GM10266 (cell line): ENCODE data around the gene UGT1A8.

Experiments used
- DNase-seq: peaks from one replicate; pipeline ENCODE4 v3.0.0; 2012; ENCODE audit errors: extremely low spot score
- TF ChIP-seq, protein P1 (sequence below): IDR thresholded peaks from 2 replicates; pipeline ENCODE4 v1.5.1; 2012; ENCODE audit warnings: mild to moderate bottlenecking, low read depth; ENCODE audit not compliant: control insufficient read depth, insufficient read depth; ENCODE audit errors: missing control alignments

Gene UGT1A8

DNA sequence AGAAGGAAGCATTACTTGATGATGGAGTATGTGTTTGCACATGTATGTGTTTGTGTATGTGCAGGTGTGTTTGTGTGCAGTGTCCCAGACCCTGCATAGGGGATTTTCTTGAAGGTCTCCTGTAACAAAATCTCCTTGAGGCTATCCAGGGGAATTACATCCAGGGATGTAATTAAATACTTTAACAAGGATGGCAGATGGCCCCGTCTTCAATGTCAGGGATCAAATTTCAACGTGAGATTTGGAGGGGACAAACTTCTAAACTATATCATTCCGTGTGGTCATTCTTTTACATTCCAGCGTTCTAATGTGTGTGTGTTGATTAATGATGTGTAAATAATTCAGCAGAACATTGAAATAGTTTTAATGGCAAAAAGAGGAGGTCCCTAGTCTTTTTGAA, 57.6 kb downstream of the UGT1A8 start:
- TF ChIP-seq, protein P1, sequence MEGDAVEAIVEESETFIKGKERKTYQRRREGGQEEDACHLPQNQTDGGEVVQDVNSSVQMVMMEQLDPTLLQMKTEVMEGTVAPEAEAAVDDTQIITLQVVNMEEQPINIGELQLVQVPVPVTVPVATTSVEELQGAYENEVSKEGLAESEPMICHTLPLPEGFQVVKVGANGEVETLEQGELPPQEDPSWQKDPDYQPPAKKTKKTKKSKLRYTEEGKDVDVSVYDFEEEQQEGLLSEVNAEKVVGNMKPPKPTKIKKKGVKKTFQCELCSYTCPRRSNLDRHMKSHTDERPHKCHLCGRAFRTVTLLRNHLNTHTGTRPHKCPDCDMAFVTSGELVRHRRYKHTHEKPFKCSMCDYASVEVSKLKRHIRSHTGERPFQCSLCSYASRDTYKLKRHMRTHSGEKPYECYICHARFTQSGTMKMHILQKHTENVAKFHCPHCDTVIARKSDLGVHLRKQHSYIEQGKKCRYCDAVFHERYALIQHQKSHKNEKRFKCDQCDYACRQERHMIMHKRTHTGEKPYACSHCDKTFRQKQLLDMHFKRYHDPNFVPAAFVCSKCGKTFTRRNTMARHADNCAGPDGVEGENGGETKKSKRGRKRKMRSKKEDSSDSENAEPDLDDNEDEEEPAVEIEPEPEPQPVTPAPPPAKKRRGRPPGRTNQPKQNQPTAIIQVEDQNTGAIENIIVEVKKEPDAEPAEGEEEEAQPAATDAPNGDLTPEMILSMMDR = no peak
- no peak for DNase-seq

DNA sequence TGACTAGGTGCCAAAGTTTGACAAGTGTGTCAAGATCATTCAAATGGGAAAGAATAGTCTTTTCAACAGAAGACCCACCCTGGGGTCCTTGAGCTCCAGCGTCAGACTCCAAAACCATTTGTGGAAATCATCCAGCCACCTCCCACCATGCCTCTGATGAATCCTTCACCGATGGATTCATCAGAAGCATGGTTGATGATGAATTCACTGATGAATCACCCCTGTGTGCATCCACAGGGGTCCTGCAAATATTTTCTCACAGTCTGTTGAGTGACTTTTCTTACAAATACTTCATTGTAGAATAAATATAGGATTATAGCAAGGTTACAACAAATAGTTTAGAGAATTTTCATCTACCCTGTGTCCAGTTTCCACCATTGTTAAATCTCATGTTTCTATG, 58.6 kb downstream of the UGT1A8 start:
- DNase-seq = no peak
- TF ChIP-seq, protein P1 = no peak

DNA sequence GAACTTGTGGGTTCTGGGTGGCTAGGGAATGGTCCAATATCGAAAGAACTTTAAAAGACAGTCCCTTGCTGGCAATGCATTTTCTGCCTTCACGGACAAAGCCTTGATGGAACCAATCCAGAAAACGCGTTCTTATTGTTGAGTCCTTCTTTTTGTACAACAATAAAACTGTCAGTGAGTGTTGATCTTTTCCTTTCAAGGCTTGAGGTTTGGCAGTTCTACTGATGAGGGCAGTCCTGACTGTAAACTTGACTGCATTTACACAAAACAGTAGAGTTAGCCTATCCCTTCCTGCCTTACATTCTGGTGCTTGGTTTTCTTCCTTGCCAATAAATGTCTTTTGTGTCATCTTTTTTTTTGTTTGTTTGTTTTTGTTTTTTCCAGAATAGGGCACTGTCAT, 61.8 kb downstream of the UGT1A8 start:
- TF ChIP-seq, protein P1 = no peak
- DNase-seq = no peak

DNA sequence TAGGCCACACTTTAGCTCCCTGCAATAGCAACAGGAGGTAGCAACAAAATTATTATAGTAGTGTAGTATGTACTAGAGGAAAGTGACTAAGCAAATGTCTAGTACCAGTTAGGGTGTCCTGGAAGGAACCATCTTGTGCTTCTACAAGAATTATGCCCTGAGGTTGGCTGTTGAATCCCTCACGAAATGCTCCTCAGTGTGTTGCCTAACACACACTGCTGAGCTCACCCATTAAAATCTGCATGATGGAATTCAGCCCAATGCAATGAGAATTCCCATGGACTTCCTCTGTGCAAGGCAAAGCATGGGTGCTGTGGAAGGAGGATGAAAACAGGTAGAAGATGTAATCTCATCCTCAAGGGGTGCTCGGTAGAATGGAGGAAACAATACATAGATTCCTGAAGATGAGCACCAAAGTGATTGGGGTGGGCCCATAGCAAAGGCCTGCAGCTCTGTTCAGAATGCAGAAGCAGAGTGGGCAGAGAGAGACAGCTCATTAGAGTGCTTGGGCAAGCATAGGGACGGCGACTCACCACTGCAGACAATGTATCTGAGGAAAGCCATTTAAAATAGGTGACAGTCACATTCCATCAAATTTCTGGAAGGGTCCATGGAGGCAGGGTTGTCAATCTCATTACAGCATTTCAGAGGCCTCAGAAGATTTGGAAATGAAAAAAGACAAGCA, 63.1 kb downstream of the UGT1A8 start:
- TF ChIP-seq, protein P1 = no peak
- DNase-seq = no peak

DNA sequence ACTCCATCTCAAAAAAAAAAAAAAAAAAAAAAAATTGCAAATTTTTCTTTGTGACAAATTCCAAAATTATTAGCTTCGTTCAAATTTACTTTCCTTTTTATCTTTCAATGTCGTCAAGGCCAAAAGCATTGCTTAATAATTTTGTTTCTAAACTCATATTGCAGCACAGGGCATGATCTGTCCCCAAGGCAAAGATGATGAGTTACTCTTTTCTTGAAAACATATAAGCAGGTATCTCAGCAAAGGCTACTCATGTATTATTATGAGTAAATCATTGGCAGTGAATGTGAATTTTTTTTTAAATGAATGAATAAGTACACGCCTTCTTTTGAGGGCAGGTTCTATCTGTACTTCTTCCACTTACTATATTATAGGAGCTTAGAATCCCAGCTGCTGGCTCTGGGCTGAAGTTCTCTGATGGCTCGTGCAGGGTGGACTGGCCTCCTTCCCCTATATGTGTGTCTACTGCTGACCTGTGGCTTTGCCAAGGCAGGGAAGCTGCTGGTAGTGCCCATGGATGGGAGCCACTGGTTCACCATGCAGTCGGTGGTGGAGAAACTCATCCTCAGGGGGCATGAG, 64.2 kb downstream of the UGT1A8 start, which contains the start of gene UGT1A7:
Gene UGT1A7, plus strand, starts transcription at position 381 of the 579 bp plus-strand sequence. Its CDS starts 37 bp downstream, at position 418.
- no peak for DNase-seq
- TF ChIP-seq, protein P1 = no peak

DNA sequence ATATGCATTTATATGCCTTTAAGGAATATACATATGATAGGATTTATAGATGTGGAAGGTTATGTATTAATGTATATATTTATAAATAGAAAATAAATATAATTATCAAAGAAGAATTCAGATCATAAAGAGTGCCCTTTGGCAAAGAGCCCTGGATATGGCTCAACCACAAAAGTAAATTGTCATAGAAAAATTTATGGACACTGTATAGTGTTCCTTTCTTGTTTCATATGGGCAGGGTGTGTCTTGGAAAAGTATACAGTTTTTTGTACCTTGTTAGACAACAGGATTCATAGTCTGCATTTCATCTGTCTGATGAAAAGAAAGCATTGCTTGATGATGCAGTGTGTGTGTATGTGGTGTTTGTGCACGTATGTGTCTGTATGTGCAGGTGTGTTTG, 67.2 kb downstream of the UGT1A8 start:
- TF ChIP-seq, protein P1 = no peak
- no peak for DNase-seq

DNA sequence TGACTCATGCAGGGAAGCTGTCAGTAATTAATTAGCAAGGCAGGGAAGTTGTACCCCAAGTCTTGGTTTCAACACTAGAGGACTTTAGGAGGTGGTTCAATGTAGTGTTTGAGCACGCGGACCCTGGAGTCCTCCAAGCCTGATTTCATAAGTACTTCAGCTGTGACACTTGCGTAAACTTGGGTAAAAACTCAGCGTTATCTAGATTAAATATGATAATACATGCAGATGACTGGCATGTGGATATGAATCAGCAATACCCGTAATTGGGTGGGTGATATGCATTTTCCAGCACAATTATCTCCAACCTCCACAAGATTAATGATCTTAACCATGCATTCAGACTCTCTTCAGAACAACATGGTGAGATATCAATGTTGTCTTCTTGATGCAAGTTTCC, 69.5 kb downstream of the UGT1A8 start:
- TF ChIP-seq, protein P1 = no peak

More for the DNA sequence above, 69.5 kb downstream of the UGT1A8 start:
- no peak for DNase-seq
